Trophoblast cell (in vitro differentiated cells and primary cell): ENCODE measurements around the gene AUH.
A peak's percentile ranks its signal among the peaks of the same experiment; 100 is the strongest.

ENCODE experiments used
- DNase-seq, 2 donors: peaks; one replicate each; pipeline ENCODE4 v3.0.0-alpha.2; 2016
- H2AFZ ChIP-seq: 2 replicates; pipeline ENCODE4 v1.6.1; 2013; ENCODE audit warnings: low read length, moderate library complexity, mild to moderate bottlenecking; ENCODE audit not compliant: insufficient read depth, poor library complexity
- H2AK5ac ChIP-seq: 2 replicates; pipeline ENCODE4 v1.6.1; 2013; ENCODE audit warnings: mild to moderate bottlenecking, low read length
- H2BK120ac ChIP-seq: 2 replicates; pipeline ENCODE4 v1.6.1; 2013; ENCODE audit warnings: low read length, mild to moderate bottlenecking, moderate library complexity; ENCODE audit not compliant: insufficient read depth, poor library complexity
- H2BK12ac ChIP-seq: 2 replicates; pipeline ENCODE4 v1.6.1; 2013; ENCODE audit warnings: mild to moderate bottlenecking, low read length, moderate library complexity
- H2BK5ac ChIP-seq: 2 replicates; pipeline ENCODE4 v1.6.1; 2013; ENCODE audit warnings: low read length, low read depth, moderate library complexity, mild to moderate bottlenecking; ENCODE audit not compliant: poor library complexity
- H3K14ac ChIP-seq: 2 replicates; pipeline ENCODE4 v1.6.1; 2013; ENCODE audit warnings: mild to moderate bottlenecking, low read length
- H3K18ac ChIP-seq: 2 replicates; pipeline ENCODE4 v1.6.1; 2013; ENCODE audit warnings: mild to moderate bottlenecking, low read length
- H3K23ac ChIP-seq: 2 replicates; pipeline ENCODE4 v1.6.1; 2013; ENCODE audit warnings: low read length
- H3K27ac ChIP-seq: 2 replicates; pipeline ENCODE4 v1.5.1; 2013; ENCODE audit warnings: low read depth, mild to moderate bottlenecking, inconsistent platforms, low read length, moderate library complexity
- H3K27me3 ChIP-seq: 2 replicates; pipeline ENCODE4 v1.6.1; 2013; ENCODE audit warnings: inconsistent platforms, mild to moderate bottlenecking, low read length, moderate library complexity; ENCODE audit not compliant: insufficient read depth
- H3K36me3 ChIP-seq, 2 experiments: 1 replicate in 1 of 2; 2 replicates in 1 of 2; pipeline ENCODE4 v1.6.1; 2013; ENCODE audit warnings: low read length in 2 of 2, mild to moderate bottlenecking in 2 of 2, moderate library complexity in 1 of 2; ENCODE audit not compliant: insufficient read depth in 2 of 2, control insufficient read depth in 1 of 2
- H3K4ac ChIP-seq: 2 replicates; pipeline ENCODE4 v1.6.1; 2013; ENCODE audit warnings: low read depth, mild to moderate bottlenecking, low read length, moderate library complexity
- H3K4me1 ChIP-seq, 2 experiments: 1 replicate in 1 of 2; 2 replicates in 1 of 2; pipeline ENCODE4 v1.6.1; 2013; ENCODE audit warnings: low read length in 2 of 2, mild to moderate bottlenecking in 2 of 2, moderate library complexity in 1 of 2; ENCODE audit not compliant: insufficient read depth in 2 of 2, control insufficient read depth in 1 of 2
- H3K4me2 ChIP-seq: 2 replicates; pipeline ENCODE4 v1.6.1; 2013; ENCODE audit warnings: inconsistent platforms, mild to moderate bottlenecking, low read length, moderate library complexity
- H3K4me3 ChIP-seq: 2 replicates; pipeline ENCODE4 v1.5.1; 2013; ENCODE audit warnings: mild to moderate bottlenecking, low read depth, low read length, inconsistent platforms
- H3K79me1 ChIP-seq: one replicate; pipeline ENCODE4 v1.6.1; 2013; ENCODE audit warnings: low read length
- H3K79me2 ChIP-seq: 2 replicates; pipeline ENCODE4 v1.6.1; 2013; ENCODE audit warnings: low read length, mild to moderate bottlenecking; ENCODE audit not compliant: control insufficient read depth, insufficient read depth, poor library complexity
- H3K9ac ChIP-seq: 2 replicates; pipeline ENCODE4 v1.6.1; 2013; ENCODE audit warnings: mild to moderate bottlenecking, low read length
- H3K9me3 ChIP-seq: 2 replicates; pipeline ENCODE4 v1.6.1; 2013; ENCODE audit warnings: low read depth, mild to moderate bottlenecking, control low read depth, inconsistent platforms, low read length; ENCODE audit not compliant: insufficient read depth
- H4K12ac ChIP-seq: 2 replicates; pipeline ENCODE4 v1.6.1; 2013; ENCODE audit warnings: low read depth, mild to moderate bottlenecking, low read length, moderate library complexity
- H4K8ac ChIP-seq: 2 replicates; pipeline ENCODE4 v1.6.1; 2013; ENCODE audit warnings: low read depth, mild to moderate bottlenecking, low read length, moderate library complexity
- H4K91ac ChIP-seq: one replicate; pipeline ENCODE4 v1.6.1; 2013; ENCODE audit warnings: low read depth, mild to moderate bottlenecking, low read length, moderate library complexity
- WGBS: extraction: QIAGEN DNeasy Blood & Tissue Kit; methylation state at CpG from one replicate; pipeline ENCODE4 v1.1.7; 2013; ENCODE audit warnings: missing lambda C conversion rate; ENCODE audit not compliant: insufficient read length, insufficient coverage; ENCODE audit errors: extremely low coverage; 5-methylcytosine and 5-hydroxymethylcytosine counted together

The AUH gene

GRCh38 chr9:91302831-91303230, 58.9 kb downstream of the AUH start:
- Histone ChIP-seq H3K27me3 (no peaks in the 10 kb centered on the region), H2BK12ac (no peak overlapping the region), H2BK120ac (no peak overlapping the region), H3K79me1 (no peaks in the 10 kb centered on the region), H3K4me3 (no peak overlapping the region), H3K4me1 (peaks cover 0 to 5% of the 10 kb centered on the region in 2 experiments), H3K14ac (no peak overlapping the region), H3K18ac (no peak overlapping the region), H3K23ac (no peak overlapping the region), H2BK5ac (no peak overlapping the region), H3K79me2 (no peaks in the 10 kb centered on the region), H3K4ac (no peak overlapping the region), H3K9ac (no peak overlapping the region), H2AFZ (no peak overlapping the region), H3K4me2 (no peak overlapping the region), H3K9me3 (no peaks in the 10 kb centered on the region), H4K8ac (no peak overlapping the region), H3K36me3 (no peaks in the 10 kb centered on the region), H2AK5ac (no peak overlapping the region), H3K27ac (no peak overlapping the region), H4K12ac (no peak overlapping the region), H4K91ac (no peak overlapping the region)
- DNase-seq: peak; percentile 32 to 79
- no CpG with 5 or more reads among the region's 4 CpGs for WGBS

DNA sequence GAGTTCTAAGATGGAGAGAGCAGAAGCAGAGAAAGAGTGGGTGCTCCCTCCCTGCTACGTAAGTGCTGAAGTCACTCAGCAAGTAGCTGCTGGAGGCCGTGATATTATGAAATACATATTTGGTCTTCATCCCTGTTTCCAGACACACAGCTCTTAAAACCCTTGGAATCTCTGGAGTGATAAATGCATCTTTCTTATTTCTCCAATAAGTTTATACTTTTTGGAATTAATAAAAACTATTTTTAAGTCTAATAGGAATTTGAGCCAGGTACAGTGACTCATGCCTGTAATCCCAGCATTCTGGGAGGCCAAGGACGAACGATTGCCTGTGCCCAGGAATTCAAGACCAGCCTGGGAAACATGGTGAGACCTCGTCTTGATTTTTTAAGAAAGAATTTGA, 60.6 kb downstream of the AUH start:
- Histone ChIP-seq H3K36me3 (no peaks in the 10 kb centered on the region), H2BK5ac (no peak overlapping the region), H4K91ac (no peak overlapping the region), H3K4ac (no peak overlapping the region), H3K4me2 (no peak overlapping the region), H3K9ac (no peak overlapping the region), H3K79me2 (no peaks in the 10 kb centered on the region), H3K9me3 (no peaks in the 10 kb centered on the region), H3K79me1 (no peaks in the 10 kb centered on the region), H3K23ac (no peak overlapping the region), H4K12ac (no peak overlapping the region), H2BK12ac (no peak overlapping the region), H4K8ac (no peak overlapping the region), H3K4me1 (peaks cover 0 to 5% of the 10 kb centered on the region in 2 experiments), H3K4me3 (no peak overlapping the region), H3K27ac (no peak overlapping the region), H2AK5ac (no peak overlapping the region), H3K14ac (no peak overlapping the region), H3K18ac (no peak overlapping the region), H3K27me3 (no peaks in the 10 kb centered on the region), H2AFZ (no peak overlapping the region), H2BK120ac (no peak overlapping the region)
- peak in 1 of 2 donors; percentile 14 for DNase-seq
- no CpG with 5 or more reads among the region's 5 CpGs for WGBS

- H2BK5ac ChIP-seq: no peak overlapping the region
- no peaks in the 10 kb centered on the region for H3K27me3 ChIP-seq
- no peak overlapping the region for H2BK120ac ChIP-seq
- no peaks in the 10 kb centered on the region for H3K9me3 ChIP-seq
- H3K23ac ChIP-seq: no peak overlapping the region
- H3K4ac ChIP-seq: no peak overlapping the region
- no peaks in the 10 kb centered on the region for H3K79me2 ChIP-seq
- no peak overlapping the region for H3K27ac ChIP-seq
- no peak overlapping the region for H3K4me3 ChIP-seq
- no peak overlapping the region for H3K18ac ChIP-seq
- no CpG with 5 or more reads among the region's 2 CpGs for WGBS
- no peak overlapping the region for H4K91ac ChIP-seq
- H3K79me1 ChIP-seq: no peaks in the 10 kb centered on the region
- H3K4me2 ChIP-seq: no peak overlapping the region
- H3K4me1 ChIP-seq: peaks cover 0 to 3% of the 10 kb centered on the region in 2 experiments
- H2AFZ ChIP-seq: no peak overlapping the region
- no peak overlapping the region for H2BK12ac ChIP-seq
- H3K14ac ChIP-seq: no peak overlapping the region
- no peak overlapping the region for H2AK5ac ChIP-seq
- no peak overlapping the region for H4K8ac ChIP-seq
- no peak overlapping the region for H3K9ac ChIP-seq
- DNase-seq: peak in 1 of 2 donors; percentile 5
- H3K36me3 ChIP-seq: no peaks in the 10 kb centered on the region
- H4K12ac ChIP-seq: no peak overlapping the region
Measured at GRCh38 chr9:91298311-91298710, 63.4 kb downstream of the AUH start.

- Histone ChIP-seq H3K4me1 (peaks cover 0 to 3% of the 10 kb centered on the region in 2 experiments), H3K14ac (no peak overlapping the region), H4K91ac (no peak overlapping the region), H3K27me3 (no peaks in the 10 kb centered on the region), H3K27ac (no peak overlapping the region), H3K9me3 (no peaks in the 10 kb centered on the region), H3K36me3 (no peaks in the 10 kb centered on the region), H2BK120ac (no peak overlapping the region), H3K4ac (no peak overlapping the region), H4K8ac (no peak overlapping the region), H3K4me2 (no peak overlapping the region), H3K79me2 (no peaks in the 10 kb centered on the region), H2BK5ac (no peak overlapping the region), H4K12ac (no peak overlapping the region), H3K79me1 (no peaks in the 10 kb centered on the region), H3K18ac (no peak overlapping the region), H3K9ac (no peak overlapping the region), H2AK5ac (no peak overlapping the region), H2AFZ (no peak overlapping the region), H3K4me3 (no peak overlapping the region), H2BK12ac (no peak overlapping the region), H3K23ac (no peak overlapping the region)
- no CpG with 5 or more reads among the region's 1 CpG for WGBS
- DNase-seq: no peak
Measured at GRCh38 chr9:91297306-91297705, 64.4 kb downstream of the AUH start.
